CD4-positive, alpha-beta T cell treated with Interferon alpha-2 for 1 hour (primary cell): ENCODE data around the gene MLF1.
"Not testable (repeated sequence)": the region's sequence is repeated elsewhere in the genome, so short reads cannot be mapped to it uniquely, and the experiment has no call there.

Source experiments
- DNase-seq, 2 donors: peaks; one replicate each; pipeline ENCODE4 v3.0.0-alpha.2; 2020 to 2022

The MLF1 gene

GRCh38 chr3:158570999-158571702 is at the start of gene MLF1:
MLF1 (plus strand) TSS chr3:158571194; CDS start chr3:158571301, 107 bp downstream.
- DNase-seq: peak; percentile 86 to 91

- no peak for DNase-seq
These were observed 48.5 kb upstream of the MLF1 start for GRCh38 chr3:158522221-158523136.

- DNase-seq: no peak
These were observed 42.8 kb upstream of the MLF1 start for GRCh38 chr3:158528076-158528674.

GRCh38 chr3:158531334-158531733 is 39.7 kb upstream of the MLF1 start:
- no peak for DNase-seq

- peak in 1 of 2 donors; percentile 30 for DNase-seq
These were observed 38.8 kb upstream of the MLF1 start for GRCh38 chr3:158532099-158532734.

- DNase-seq: no peak
These were observed 35.1 kb upstream of the MLF1 start for GRCh38 chr3:158535918-158536317.

GRCh38 chr3:158539414-158540014 is 31.5 kb upstream of the MLF1 start:
- DNase-seq: peak; percentile 18 to 65

- no peak for DNase-seq
These were observed 30.9 kb upstream of the MLF1 start for GRCh38 chr3:158540066-158540465.

- no peak for DNase-seq
These were observed 22.3 kb upstream of the MLF1 start for GRCh38 chr3:158548691-158549090.

- DNase-seq: not testable (repeated sequence)
These were observed 21.1 kb upstream of the MLF1 start for GRCh38 chr3:158549938-158550337.

- no peak for DNase-seq
These were observed 18.9 kb upstream of the MLF1 start for GRCh38 chr3:158552124-158552523.

GRCh38 chr3:158559504-158559903 is 11.5 kb upstream of the MLF1 start:
- no peak for DNase-seq

- DNase-seq: no peak
These were observed 10.0 kb upstream of the MLF1 start for GRCh38 chr3:158560979-158561378.

- DNase-seq: no peak
These were observed 8.3 kb upstream of the MLF1 start for GRCh38 chr3:158562674-158563073.

GRCh38 chr3:158563076-158563475 is 7.9 kb upstream of the MLF1 start:
- DNase-seq: no peak

GRCh38 chr3:158565076-158565475 is 5.9 kb upstream of the MLF1 start:
- no peak for DNase-seq

- DNase-seq: no peak
These were observed 2.2 kb upstream of the MLF1 start for GRCh38 chr3:158568784-158569183.

GRCh38 chr3:158569794-158570193 is 1.2 kb upstream of the MLF1 start:
- DNase-seq: no peak

- DNase-seq: no peak
These were observed 1.2 kb downstream of the MLF1 start for GRCh38 chr3:158571969-158572765.

GRCh38 chr3:158572766-158573060 is 1.7 kb downstream of the MLF1 start:
- no peak for DNase-seq

- DNase-seq: no peak
These were observed 2.7 kb downstream of the MLF1 start for GRCh38 chr3:158573714-158574113.

- DNase-seq: no peak
These were observed 3.7 kb downstream of the MLF1 start for GRCh38 chr3:158574646-158575045.
